Activated CD4-positive, alpha-beta memory T cell treated with anti-CD3 and anti-CD28 coated beads, Interleukin-2, amount 10 ng/mL, durations not matched to agents 7 days and 5 days (primary cell): ENCODE results near the gene DNAJB4. TPM values are rescaled to one million over a fixed set of nuclear protein-coding genes. Genes with fewer than 3 reads are reported as not detected.
"Not testable (repeated sequence)": the region's sequence is repeated elsewhere in the genome, so short reads cannot be mapped to it uniquely, and the experiment has no call there.

Source experiments
- CTCF ChIA-PET: fragments of 350-600 bp; sonication (Branson Sonifier 250); formaldehyde crosslinking; loops from one replicate; lab custom pipeline; 2021; ENCODE audit warnings: antibody characterized with exemption, inconsistent platforms; lab: Charles Lee
- POLR2A ChIA-PET: fragments of 350-600 bp; sonication (Branson Sonifier 250); formaldehyde crosslinking; loops from one replicate; lab custom pipeline; 2021; ENCODE audit warnings: antibody characterized with exemption; lab: Charles Lee
- DNase-seq: peaks from one replicate; pipeline ENCODE4 v3.0.0-alpha.2; 2020
- H3K27ac Mint-ChIP-seq: one replicate; pipeline ENCODE4 v1.8.0; 2021; ENCODE audit warnings: mild to moderate bottlenecking, mixed read lengths
- H3K27me3 Mint-ChIP-seq: one replicate; pipeline ENCODE4 v1.8.0; 2021; ENCODE audit warnings: mixed read lengths
- H3K36me3 Mint-ChIP-seq: one replicate; pipeline ENCODE4 v1.8.0; 2021; ENCODE audit warnings: low read depth, mixed read lengths
- H3K4me1 Mint-ChIP-seq: one replicate; pipeline ENCODE4 v1.8.0; 2021; ENCODE audit warnings: mixed read lengths
- H3K4me3 Mint-ChIP-seq: one replicate; pipeline ENCODE4 v1.8.0; 2021; ENCODE audit warnings: mild to moderate bottlenecking, mixed read lengths
- H3K9me3 Mint-ChIP-seq: one replicate; pipeline ENCODE4 v1.8.0; 2021; ENCODE audit warnings: mixed read lengths
- total RNA-seq, 2 experiments: library from RNA; stranded (reverse); gene quantifications; one replicate each; pipeline ENCODE4 v1.2.3, GENCODE V29; 2021

DNAJB4 gene
- total RNA-seq, 2 experiments from 2014 or later = 12.9 to 16.2 TPM

DNA sequence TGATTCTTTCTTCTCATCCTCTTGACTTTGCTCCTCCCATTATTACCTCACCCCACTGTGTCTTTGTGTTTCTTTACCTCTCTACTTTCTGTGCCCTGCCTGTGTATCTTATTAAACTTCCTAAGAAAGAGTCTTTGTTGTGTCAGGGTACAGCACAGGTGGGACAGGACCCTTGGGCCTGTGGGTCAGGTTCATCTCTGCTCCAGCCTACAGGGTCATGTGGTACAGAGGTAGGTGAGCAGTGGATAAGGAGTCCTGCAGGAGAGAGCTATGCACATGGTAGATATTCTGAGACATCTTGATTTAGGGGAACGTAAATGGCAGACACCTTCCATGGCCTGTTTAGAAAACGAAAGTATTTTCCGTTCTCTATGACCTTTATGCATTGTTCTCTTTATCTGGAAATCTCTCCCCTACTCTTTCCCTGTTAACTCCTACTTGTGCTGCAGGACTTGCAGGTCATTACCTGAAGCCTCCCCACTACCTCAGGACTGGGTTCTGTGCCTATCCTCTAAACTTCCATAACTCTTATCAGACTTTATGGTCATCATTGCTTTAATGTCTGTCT is 50.9 kb downstream of the DNAJB4 start:
- no peak overlapping the region for H3K4me3 Mint-ChIP-seq
- no peak for DNase-seq
- H3K27ac Mint-ChIP-seq = no peak overlapping the region
- peaks cover 3% of the 10 kb centered on the region for H3K9me3 Mint-ChIP-seq
- H3K36me3 Mint-ChIP-seq = peaks cover 3% of the 10 kb centered on the region
- peaks cover 12% of the 10 kb centered on the region for H3K27me3 Mint-ChIP-seq
- ChIA-PET POLR2A (interaction anchor here (0.6 kb wide), 1 partner anchor 77 kb away, joined by 3 read pairs; the partner anchor contains the start of gene FUBP1), CTCF (no interaction called here)
- H3K4me1 Mint-ChIP-seq = peaks cover 7% of the 10 kb centered on the region

DNA sequence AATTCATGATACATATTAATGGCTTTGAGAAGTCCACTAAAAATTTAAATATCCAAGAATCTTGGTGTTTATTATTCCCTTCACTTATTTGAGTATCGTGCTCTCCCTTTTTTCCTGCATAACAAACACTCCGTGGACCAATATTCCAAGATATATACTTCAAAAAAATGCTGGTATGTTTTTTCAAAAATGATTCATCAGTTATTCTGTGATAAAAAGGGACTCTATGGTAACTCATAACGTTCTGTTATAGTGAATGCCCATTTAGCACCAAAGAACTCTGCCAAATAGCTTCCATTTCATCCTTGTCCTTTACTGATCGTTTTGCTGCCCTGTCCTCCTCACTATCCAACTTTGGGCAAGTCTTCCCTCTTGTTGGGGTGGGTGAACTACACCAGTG is 53.9 kb downstream of the DNAJB4 start:
- Mint-ChIP-seq H3K36me3 (peaks cover 3% of the 10 kb centered on the region), H3K4me3 (no peak overlapping the region), H3K4me1 (peaks cover 5% of the 10 kb centered on the region), H3K27me3 (peaks cover 8% of the 10 kb centered on the region), H3K27ac (no peak overlapping the region), H3K9me3 (peaks cover 3% of the 10 kb centered on the region)
- POLR2A ChIA-PET = interaction anchor here (1.3 kb wide), 1 partner anchor 54 kb away, joined by 3 read pairs; no protein-coding TSS in a partner anchor
- CTCF ChIA-PET = interaction anchor here (1.0 kb wide), 1 partner anchor 11 kb away, joined by 3 read pairs; no protein-coding TSS in a partner anchor
- DNase-seq = no peak

DNA sequence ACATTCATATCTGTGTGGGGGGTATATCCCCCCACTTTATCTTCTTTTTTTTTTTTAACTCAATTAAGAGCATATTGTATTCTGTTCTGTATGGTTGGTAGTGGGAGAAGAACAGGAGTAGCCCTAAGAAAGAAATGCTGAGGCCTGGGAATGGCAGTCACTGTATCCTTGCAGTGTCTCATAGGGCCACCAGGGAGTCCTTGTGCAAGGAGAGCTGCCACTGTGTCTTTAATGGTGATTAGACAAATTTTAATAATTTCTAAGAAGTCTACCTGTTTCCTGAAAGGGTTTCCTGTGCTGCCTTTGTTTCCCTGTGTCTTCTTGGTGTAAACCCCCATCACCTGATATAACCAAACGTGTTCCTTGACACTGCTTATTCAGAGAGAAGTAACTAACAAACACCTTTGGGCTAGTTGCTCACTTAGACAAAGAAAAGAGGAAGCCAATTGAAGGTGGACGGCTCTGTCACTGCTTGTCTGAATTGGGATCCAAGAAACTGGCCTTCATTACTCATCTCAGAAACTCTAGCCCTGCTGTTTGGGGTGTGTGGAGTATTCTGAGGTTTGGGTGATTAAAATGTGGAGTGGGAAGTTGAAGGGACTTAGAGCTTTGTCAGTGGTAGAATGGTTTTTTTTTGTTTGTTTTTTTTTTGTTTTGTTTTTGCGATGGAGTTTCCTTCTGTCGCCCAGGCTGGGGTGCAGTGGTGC is 56.3 kb downstream of the DNAJB4 start:
- no peak for DNase-seq
- ChIA-PET CTCF (interaction anchor here (1.4 kb wide), 1 partner anchor 13 kb away, joined by 3 read pairs; no protein-coding TSS in a partner anchor), POLR2A (no interaction called here)
- H3K27me3 Mint-ChIP-seq = peaks cover 21% of the 10 kb centered on the region
- H3K9me3 Mint-ChIP-seq = no peaks in the 10 kb centered on the region
- no peak overlapping the region for H3K27ac Mint-ChIP-seq
- H3K4me1 Mint-ChIP-seq = peaks cover 2% of the 10 kb centered on the region
- H3K36me3 Mint-ChIP-seq = no peaks in the 10 kb centered on the region
- H3K4me3 Mint-ChIP-seq = no peak overlapping the region

- H3K4me1 Mint-ChIP-seq = peaks cover 2% of the 10 kb centered on the region
- H3K27ac Mint-ChIP-seq = no peak overlapping the region
- H3K4me3 Mint-ChIP-seq = no peak overlapping the region
- ChIA-PET CTCF (interaction anchor here (1.4 kb wide), 1 partner anchor 14 kb away, joined by 3 read pairs; no protein-coding TSS in a partner anchor), POLR2A (no interaction called here)
- peaks cover 22% of the 10 kb centered on the region for H3K27me3 Mint-ChIP-seq
- DNase-seq = no peak
- no peaks in the 10 kb centered on the region for H3K9me3 Mint-ChIP-seq
- H3K36me3 Mint-ChIP-seq = no peaks in the 10 kb centered on the region
Observed at GRCh38 chr1:78061825-78062523, 57.2 kb downstream of the DNAJB4 start.

DNA sequence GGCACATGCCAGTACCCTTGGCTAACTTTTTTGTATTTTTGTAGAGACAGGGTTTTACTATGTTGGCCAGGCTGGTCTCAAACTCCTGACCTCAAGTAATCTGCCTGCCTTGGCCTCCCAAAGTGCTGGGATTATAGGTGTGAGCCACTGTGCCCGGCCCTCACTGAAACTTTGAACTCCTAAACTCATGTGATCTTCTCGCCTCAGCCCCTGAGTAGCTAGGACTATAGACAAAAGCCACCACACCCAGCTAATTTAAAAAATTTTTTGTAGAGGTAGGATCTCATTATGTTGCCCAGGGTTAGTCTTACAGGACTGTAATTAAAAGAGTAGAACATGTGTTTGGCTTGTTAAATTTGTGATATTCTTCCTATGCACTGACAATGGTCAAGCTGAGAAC is 60.1 kb downstream of the DNAJB4 start:
- CTCF ChIA-PET, H3K9me3 Mint-ChIP-seq, H3K4me3 Mint-ChIP-seq, DNase-seq, H3K27ac Mint-ChIP-seq, H3K4me1 Mint-ChIP-seq, H3K36me3 Mint-ChIP-seq, POLR2A ChIA-PET: not testable (repeated sequence)
- peaks cover 18% of the 10 kb centered on the region for H3K27me3 Mint-ChIP-seq

Other genes starting within 250 kb of the DNAJB4 start
- gene USP33, start 245.1 kb upstream of the DNAJB4 start, total RNA-seq = 10 to 100 TPM; 50.5 to 56.7 TPM
- 10 to 100 TPM; 11.5 to 12.8 TPM for gene MIGA1, start 225.3 kb upstream of the DNAJB4 start, total RNA-seq
- gene NEXN, start 116.3 kb upstream of the DNAJB4 start, total RNA-seq = 1 to 10 TPM in 1 of 2 experiments, under 1 TPM in 1; 0.95 to 1.1 TPM
- gene FUBP1, start 25.9 kb upstream of the DNAJB4 start, total RNA-seq = 100 to 1,000 TPM; 182 to 185 TPM
- under 1 TPM; 0.10 to 0.15 TPM for gene GIPC2, start 41.0 kb downstream of the DNAJB4 start, total RNA-seq